ENCODE data around the gene MT1H.

MT1H gene

DNA sequence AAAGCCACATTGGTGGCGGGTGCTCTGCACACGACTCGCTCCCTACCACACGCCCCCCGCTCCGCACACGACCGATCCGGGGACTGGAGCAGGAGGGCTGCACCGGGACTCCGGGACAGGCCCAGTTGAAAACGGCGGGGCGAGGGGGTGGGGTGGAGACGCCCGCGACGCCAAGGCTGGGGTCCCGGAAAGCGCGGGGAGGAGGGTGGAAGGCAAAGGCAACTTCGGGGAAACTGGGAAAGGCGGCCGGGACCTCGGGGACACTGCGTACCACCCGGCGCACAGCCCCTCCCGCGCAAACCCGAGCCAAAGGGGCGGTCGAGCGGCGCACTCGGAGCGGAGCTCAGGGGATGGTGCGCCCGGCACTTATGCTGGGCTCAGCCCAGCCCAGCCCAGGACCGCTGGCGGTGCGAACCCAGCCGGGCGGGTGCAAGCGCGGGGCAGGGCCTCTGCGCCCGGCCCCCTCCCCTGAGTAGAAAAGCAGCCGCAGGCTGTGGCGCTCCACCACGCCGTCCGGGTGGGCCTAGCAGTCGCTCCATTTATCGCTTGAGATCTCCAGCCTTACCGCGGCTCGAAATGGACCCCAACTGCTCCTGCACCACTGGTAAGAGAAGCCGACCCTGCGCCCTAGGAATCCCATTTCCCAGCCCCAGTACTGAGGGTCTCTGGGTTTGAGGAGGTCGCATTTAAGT is 37.3 kb upstream of the MT1H start, which contains the start of gene MT1M:
Gene MT1M (plus strand): TSS at position 504 of the 692 bp plus-strand sequence. CDS start 73 bp downstream, at position 577.
- Mint-ChIP-seq H3K9me3 (ENCODE audit: low read depth) (no peaks in the 10 kb centered on the region), H3K27me3 (peaks cover 42% of the 10 kb centered on the region), H3K4me3 (peak within 1 kb of the TSS; percentile 83), H3K27ac (no peak within 1 kb of the TSS), H3K36me3 (no peaks in the 10 kb centered on the region), H3K4me1 (ENCODE audit: low read depth) (peaks cover 25% of the 10 kb centered on the region)

DNA sequence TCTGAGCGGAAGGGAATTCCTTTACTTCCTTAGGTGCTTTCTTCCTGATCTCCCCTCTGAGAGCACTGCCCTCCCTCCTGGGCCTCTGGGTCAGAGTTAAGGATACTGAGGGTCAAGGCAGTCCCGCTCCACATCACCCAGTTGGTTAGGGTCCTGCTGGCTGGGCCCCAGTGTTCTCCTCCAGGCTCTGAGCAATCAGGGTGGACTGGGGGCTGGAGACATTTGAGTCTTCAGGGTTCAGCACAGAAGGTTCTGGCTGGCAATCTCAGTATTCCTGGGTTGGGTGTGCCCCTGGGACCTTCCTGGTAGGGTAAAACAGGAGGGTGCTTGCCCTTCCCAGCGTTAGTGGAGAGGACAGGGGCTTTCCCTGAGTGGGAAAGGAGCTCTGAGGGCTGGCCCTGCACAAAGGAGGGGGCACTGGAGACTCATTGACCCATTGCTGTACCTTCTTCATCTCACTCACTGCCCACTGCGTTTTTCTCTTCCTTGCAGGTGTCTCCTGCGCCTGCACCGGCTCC is 36.7 kb upstream of the MT1H start:
- no peaks in the 10 kb centered on the region for H3K36me3 Mint-ChIP-seq
- no peak overlapping the region for H3K27ac Mint-ChIP-seq
- H3K9me3 Mint-ChIP-seq (ENCODE audit: low read depth): no peaks in the 10 kb centered on the region

DNA sequence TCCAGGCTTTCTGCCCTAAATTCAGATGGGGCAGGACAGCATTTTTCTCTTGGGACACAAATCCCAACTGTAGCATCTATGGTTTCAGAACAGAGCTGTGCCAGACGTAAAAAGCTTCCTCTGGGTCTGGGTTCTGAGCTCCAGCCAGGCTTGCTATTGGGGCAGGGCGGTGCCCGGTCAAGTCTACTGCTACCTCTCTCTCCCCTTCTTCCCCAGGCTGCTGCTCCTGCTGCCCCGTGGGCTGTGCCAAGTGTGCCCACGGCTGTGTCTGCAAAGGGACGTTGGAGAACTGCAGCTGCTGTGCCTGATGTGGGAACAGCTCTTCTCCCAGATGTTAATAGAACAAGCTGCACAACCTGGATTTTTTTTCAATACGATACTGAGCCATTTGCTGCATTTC is 36.1 kb upstream of the MT1H start:
- H3K27me3 Mint-ChIP-seq: peaks cover 47% of the 10 kb centered on the region
- H3K4me3 Mint-ChIP-seq: no peak overlapping the region

More for the DNA sequence above, 36.7 kb upstream of the MT1H start:
- Mint-ChIP-seq H3K27me3 (peaks cover 46% of the 10 kb centered on the region), H3K4me1 (ENCODE audit: low read depth) (peaks cover 30% of the 10 kb centered on the region), H3K4me3 (peak overlapping the region; percentile 68)

DNA sequence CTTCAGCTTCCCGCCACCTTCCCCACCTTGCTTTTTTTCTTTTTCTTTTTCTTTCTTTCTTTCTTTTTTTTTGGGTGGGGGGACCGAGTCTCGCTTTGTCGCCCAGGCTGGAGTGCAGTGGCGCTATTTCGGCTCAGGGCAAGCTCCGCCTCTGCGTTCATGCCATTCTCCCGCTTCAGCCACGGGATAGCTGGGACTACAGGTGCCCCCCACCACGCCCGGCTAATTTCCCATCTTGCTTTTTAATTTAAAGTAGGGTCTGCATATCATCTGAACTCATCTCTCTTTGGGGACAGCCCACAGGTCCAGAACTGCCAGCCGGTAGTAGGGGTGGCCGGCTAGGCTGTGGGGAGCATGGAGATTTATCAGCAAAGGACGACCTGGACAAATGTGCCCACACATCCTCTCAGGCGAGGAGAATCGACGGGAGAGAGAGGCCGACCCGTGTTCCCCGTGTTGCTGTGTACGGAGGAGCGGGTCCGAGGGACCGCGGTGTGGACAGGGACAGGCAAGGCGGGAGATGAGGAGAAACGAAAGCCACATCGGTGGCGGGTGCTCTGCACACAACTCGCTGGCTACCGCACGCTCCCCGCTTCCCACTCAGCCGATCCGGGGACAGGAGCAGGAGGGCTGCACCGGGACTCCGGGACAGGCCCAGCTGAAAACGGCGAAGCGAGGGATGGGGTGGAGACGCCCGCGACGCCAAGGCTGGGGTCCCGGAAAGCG is 34.7 kb upstream of the MT1H start:
- H3K27ac Mint-ChIP-seq: peak overlapping the region; percentile 16
- H3K27me3 Mint-ChIP-seq: peaks cover 51% of the 10 kb centered on the region
- no peaks in the 10 kb centered on the region for H3K9me3 Mint-ChIP-seq (ENCODE audit: low read depth)
- peak overlapping the region; percentile 84 for H3K4me3 Mint-ChIP-seq
- peaks cover 35% of the 10 kb centered on the region for H3K4me1 Mint-ChIP-seq (ENCODE audit: low read depth)
- no peaks in the 10 kb centered on the region for H3K36me3 Mint-ChIP-seq

More for the DNA sequence above, 36.1 kb upstream of the MT1H start:
- H3K36me3 Mint-ChIP-seq: no peaks in the 10 kb centered on the region
- no peak overlapping the region for H3K27ac Mint-ChIP-seq
- peaks cover 33% of the 10 kb centered on the region for H3K4me1 Mint-ChIP-seq (ENCODE audit: low read depth)
- no peaks in the 10 kb centered on the region for H3K9me3 Mint-ChIP-seq (ENCODE audit: low read depth)

DNA sequence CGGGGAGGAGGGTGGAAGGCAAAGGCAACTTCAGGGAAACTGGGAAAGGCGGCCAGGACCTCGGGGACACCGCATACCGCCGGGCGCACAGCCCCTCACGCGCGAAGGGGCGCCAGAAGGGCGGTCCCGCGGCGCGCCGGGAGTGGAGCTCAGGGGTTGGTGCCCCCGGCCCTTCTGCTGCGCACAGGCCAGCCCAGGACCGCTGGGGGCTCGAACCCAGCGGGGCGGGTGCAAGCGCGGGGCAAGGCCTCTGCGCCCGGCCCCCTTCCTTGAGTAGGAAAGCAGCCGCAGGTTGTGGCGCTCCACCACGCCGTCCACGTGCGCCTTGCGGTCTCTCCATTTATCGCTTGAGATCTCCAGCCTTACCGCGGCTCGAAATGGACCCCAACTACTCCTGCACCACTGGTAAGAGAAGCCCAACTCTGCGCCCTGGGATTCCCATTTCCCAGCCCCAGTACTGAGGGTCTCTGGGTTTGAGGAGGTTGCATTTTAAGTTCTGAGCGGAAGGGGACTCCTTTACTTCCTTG is 34.1 kb upstream of the MT1H start:
- Mint-ChIP-seq H3K9me3 (ENCODE audit: low read depth) (no peaks in the 10 kb centered on the region), H3K36me3 (no peaks in the 10 kb centered on the region), H3K27me3 (peaks cover 55% of the 10 kb centered on the region), H3K27ac (no peak overlapping the region), H3K4me3 (peak overlapping the region; percentile 84), H3K4me1 (ENCODE audit: low read depth) (peaks cover 35% of the 10 kb centered on the region)

DNA sequence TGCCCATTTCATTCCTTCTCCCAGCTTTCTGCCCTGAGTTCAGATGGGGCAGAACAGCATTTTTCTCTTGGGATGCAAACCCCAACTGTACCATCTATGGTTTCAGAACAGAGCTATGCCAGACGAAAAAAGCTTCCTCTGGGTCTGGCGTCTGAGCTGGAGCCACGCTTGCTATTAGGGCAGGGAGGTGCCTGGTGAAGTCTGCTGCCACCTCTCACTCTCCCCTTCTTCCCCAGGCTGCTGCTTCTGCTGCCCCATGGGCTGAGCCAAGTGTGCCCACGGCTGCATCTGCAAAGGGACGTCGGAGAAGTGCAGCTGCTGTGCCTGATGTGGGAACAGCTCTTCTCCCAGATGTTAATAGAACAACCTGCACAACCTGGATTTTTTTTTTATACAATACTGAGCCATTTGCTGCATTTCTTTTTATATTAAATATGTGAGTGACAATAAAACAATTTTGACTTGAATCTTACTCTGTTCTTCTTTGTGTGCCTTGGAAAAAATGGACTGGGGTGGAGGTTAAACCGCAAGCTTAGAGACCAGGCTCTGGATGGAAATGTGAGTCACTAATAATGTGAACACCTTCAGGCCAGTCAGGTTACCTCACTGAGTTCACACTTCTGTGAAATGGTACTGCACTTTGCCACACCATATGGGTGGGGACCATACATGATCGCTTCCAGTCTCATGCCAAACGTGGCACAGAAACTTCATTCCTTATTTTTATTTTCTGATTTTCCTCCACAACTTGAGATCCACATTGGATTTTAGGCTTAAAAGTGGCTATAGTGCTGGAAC is 32.8 kb upstream of the MT1H start:
- Mint-ChIP-seq H3K27me3 (peaks cover 45% of the 10 kb centered on the region), H3K9me3 (ENCODE audit: low read depth) (no peaks in the 10 kb centered on the region), H3K36me3 (no peaks in the 10 kb centered on the region), H3K4me3 (peak overlapping the region; percentile 74), H3K4me1 (ENCODE audit: low read depth) (peaks cover 30% of the 10 kb centered on the region), H3K27ac (no peak overlapping the region)

DNA sequence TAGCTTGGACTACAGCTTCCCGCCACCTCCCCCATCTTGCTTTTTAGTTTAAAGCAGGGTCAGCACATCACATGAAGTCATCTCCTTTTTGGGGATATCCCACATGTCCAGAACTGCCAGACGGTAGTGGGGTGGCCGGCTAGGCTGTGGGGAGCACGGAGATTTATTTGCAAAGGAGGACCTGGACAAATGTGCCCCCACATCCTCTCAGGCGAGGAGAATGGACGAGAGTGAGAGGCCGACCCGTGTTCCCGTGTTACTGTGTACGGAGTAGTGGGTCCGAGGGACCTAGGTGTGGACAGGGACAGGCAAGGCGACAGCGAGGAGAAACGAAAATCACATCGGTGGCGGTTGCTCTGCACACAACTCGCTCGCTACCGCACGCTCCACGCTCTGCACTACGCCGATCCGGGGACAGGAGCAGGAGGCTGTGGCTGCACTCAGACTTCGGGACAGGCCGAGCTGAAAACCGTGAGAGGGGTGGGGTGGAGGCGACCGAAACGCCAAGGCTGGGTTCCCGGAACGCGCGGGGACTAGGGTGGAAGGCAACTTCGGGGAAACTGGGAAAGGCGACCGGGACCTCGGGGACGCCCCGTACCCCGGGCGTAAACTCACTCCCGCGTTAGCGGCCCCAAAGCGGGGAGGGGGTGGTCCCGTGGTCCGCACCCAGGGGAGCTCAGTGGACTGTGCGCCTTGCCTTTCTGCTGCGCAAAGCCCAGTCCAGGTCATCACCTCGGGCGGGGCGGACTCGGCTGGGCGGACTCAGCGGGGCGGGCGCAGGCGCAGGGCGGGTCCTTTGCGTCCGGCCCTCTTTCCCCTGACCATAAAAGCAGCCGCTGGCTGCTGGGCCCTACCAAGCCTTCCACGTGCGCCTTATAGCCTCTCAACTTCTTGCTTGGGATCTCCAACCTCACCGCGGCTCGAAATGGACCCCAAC is 31.5 kb upstream of the MT1H start, which contains the start of gene MT1A:
Gene MT1A (plus strand): TSS at position 853 of the 937 bp plus-strand sequence. CDS start 73 bp downstream, at position 926.
- Mint-ChIP-seq H3K36me3 (no peaks in the 10 kb centered on the region), H3K27ac (no peak within 1 kb of the TSS), H3K4me1 (ENCODE audit: low read depth) (peaks cover 34% of the 10 kb centered on the region), H3K27me3 (peaks cover 41% of the 10 kb centered on the region), H3K4me3 (peak within 1 kb of the TSS; percentile 68), H3K9me3 (ENCODE audit: low read depth) (no peaks in the 10 kb centered on the region)

DNA sequence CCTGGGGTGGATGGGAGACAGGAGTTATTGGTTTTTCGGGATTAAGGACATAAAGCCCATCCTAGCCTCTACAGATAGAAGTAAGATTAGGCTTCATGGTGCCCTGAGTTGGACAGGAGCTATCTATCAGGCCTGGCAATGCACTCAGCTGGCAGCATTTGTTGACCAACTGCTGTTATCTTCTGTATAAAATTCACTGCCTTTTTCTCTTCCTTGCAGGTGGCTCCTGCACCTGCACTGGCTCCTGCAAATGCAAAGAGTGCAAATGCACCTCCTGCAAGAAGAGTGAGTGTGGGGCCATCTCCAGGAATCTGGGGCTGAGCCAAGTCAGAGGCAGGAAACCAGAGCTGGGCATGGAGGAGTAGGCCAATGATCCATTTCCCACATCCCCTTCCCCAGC is 30.6 kb upstream of the MT1H start:
- no peaks in the 10 kb centered on the region for H3K36me3 Mint-ChIP-seq
- no peak overlapping the region for H3K4me3 Mint-ChIP-seq
- H3K4me1 Mint-ChIP-seq (ENCODE audit: low read depth): peaks cover 41% of the 10 kb centered on the region
- peaks cover 33% of the 10 kb centered on the region for H3K27me3 Mint-ChIP-seq
- no peak overlapping the region for H3K27ac Mint-ChIP-seq
- no peaks in the 10 kb centered on the region for H3K9me3 Mint-ChIP-seq (ENCODE audit: low read depth)

DNA sequence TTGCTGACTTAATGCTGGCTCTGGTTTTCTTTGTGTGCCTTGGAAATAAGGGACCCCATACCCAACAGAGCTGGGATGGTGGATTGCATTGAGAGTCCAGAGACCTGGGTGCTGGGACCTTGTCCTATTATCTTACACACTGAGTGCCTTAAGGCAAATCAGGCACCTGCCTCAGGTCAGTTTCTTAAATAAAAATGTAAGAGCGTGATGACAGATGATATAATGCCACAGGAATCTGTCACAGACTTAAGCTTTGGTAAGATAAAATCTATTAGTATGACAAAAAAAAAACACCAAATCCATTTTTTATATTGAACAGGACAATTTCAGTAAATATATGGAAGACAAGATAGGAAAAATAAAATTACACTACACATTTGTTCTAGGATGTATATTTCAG is 29.5 kb upstream of the MT1H start:
- Mint-ChIP-seq H3K4me3 (no peak overlapping the region), H3K27me3 (peaks cover 25% of the 10 kb centered on the region), H3K27ac (no peak overlapping the region), H3K4me1 (ENCODE audit: low read depth) (peaks cover 41% of the 10 kb centered on the region), H3K9me3 (ENCODE audit: low read depth) (no peaks in the 10 kb centered on the region), H3K36me3 (no peaks in the 10 kb centered on the region)

DNA sequence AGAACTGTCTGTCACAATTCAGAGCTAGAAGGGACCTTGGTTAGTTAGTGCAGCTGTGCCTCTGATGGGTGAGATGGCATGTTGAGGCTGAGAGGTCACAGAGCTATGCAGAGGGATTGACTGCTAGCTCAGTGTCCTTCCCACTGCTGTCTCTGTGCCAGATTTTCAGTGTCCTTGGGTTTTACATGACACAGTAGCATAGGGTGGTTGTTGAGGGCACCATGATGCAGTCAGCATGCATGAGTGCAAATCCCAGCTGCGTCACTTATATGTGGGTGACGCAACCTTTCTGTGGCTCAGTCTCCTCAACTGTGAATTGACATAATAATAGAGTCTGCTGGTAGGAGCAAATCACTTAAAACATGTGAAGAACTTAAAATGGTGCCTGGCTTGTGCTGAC is 28.4 kb upstream of the MT1H start:
- Mint-ChIP-seq H3K4me1 (ENCODE audit: low read depth) (peaks cover 34% of the 10 kb centered on the region), H3K4me3 (no peak overlapping the region), H3K9me3 (ENCODE audit: low read depth) (no peaks in the 10 kb centered on the region), H3K27me3 (peaks cover 21% of the 10 kb centered on the region), H3K36me3 (no peaks in the 10 kb centered on the region), H3K27ac (no peak overlapping the region)

DNA sequence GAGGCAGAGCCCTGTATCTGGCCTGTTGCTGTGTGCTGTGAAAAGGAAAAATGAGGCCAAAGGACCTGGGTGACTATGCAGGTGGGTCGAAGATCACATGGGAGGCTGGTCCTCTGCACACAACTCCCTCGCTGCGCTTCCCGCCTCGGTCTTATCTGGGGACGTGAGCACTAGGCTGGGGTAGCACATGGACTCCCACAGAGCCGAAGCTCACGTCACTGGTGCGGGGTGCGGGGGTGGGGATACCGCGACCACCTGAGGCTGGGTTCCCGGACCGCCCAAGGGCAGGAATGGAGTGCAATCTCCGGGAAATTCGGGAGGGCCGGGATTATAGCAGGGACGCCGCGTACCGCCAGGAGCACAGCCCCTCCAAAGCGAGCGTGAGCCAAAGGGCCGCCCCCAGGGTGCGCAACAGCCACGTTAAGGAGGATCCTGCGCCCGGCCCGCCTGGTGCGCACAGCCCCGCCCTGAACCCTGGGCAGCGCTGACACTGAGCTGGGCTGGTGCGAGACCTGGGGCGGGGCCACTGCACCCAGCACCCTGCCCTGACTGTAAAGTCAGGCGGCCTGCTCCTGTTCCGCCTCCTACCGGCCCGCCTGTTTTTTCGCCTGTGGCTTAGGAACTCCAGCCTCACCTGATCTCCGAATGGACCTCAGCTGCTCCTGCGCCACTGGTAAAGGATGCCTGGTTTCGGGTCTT is 26.4 kb upstream of the MT1H start:
- H3K4me3 Mint-ChIP-seq: peak overlapping the region; percentile 66
- no peak overlapping the region for H3K27ac Mint-ChIP-seq
- H3K4me1 Mint-ChIP-seq (ENCODE audit: low read depth): peaks cover 25% of the 10 kb centered on the region
- H3K36me3 Mint-ChIP-seq: no peaks in the 10 kb centered on the region
- peaks cover 10% of the 10 kb centered on the region for H3K27me3 Mint-ChIP-seq
- no peaks in the 10 kb centered on the region for H3K9me3 Mint-ChIP-seq (ENCODE audit: low read depth)

DNA sequence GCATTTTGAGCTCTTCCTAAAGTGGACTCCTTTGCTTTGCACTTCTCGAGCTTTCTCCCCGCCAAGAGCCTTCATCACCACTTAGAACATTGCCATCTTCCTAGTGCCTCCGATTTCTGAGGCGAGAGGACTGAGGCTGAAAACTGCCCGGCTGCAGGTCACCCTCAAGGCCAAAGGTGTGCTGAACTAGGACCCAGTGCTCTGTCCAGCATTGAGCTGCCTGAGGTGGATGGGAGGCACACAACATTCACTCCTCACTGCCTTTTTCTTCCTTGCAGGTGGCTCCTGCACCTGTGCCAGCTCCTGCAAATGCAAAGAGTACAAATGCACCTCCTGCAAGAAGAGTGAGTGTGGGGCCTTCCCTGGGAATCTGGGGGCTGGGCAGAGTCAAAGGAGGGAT is 25.8 kb upstream of the MT1H start:
- H3K27me3 Mint-ChIP-seq: peaks cover 10% of the 10 kb centered on the region
- H3K9me3 Mint-ChIP-seq (ENCODE audit: low read depth): no peaks in the 10 kb centered on the region
- no peaks in the 10 kb centered on the region for H3K36me3 Mint-ChIP-seq
- peak overlapping the region; percentile 66 for H3K4me3 Mint-ChIP-seq
- no peak overlapping the region for H3K27ac Mint-ChIP-seq
- peaks cover 22% of the 10 kb centered on the region for H3K4me1 Mint-ChIP-seq (ENCODE audit: low read depth)

DNA sequence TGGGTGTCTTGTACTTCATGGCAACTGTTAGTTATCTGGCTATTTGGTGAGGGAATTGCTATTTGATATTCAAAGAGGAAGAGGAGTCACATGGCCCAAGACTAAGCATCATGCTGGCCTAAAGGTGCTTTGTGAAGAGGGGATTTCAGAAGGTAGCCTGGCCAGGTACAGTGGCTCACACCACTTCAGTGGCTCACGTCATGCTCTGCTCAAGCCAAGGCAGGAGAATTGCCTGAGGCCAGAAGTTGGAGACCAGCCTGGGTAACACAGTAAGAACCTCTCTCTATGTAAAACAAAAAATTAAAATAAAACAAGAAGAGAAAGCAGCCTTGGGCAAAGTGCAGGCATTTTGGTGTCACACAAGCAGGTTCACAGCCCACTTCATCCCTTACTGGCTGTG is 24.3 kb upstream of the MT1H start:
- H3K4me3 Mint-ChIP-seq: no peak overlapping the region

More for the DNA sequence above, 24.3 kb upstream of the MT1H start:
- no peaks in the 10 kb centered on the region for H3K27me3 Mint-ChIP-seq
- no peak overlapping the region for H3K27ac Mint-ChIP-seq
- H3K4me1 Mint-ChIP-seq (ENCODE audit: low read depth): peaks cover 22% of the 10 kb centered on the region
- no peaks in the 10 kb centered on the region for H3K36me3 Mint-ChIP-seq
- H3K9me3 Mint-ChIP-seq (ENCODE audit: low read depth): no peaks in the 10 kb centered on the region

All from activated naive CD8-positive, alpha-beta T cell (primary cell).